Lower lobe of right lung (tissue), 2 donors: Measurements from ENCODE around the gene PPP6R3. TPM values are rescaled to one million over a fixed set of nuclear protein-coding genes. Genes with fewer than 3 reads are reported as not detected.
A peak's percentile ranks its signal among the peaks of the same experiment; 100 is the strongest.

ENCODE experiments used
- ATAC-seq, 2 donors: fragments of 200-7000 bp; cut with Tn5 transposase; one replicate each; pipeline ENCODE4 v1.9.1; 2020 to 2022; ENCODE audit warnings: mild to moderate bottlenecking in 2 of 2, moderate library complexity in 2 of 2
- DNase-seq: peaks from one replicate; pipeline ENCODE4 v3.0.0-alpha.2; 2020
- H3K27ac ChIP-seq: fragments of 200-600 bp; one replicate; pipeline ENCODE4 v1.8.0; 2022
- H3K27me3 ChIP-seq: fragments of 200-600 bp; one replicate; pipeline ENCODE4 v1.8.0; 2022; ENCODE audit warnings: low read depth
- H3K36me3 ChIP-seq: fragments of 200-600 bp; one replicate; pipeline ENCODE4 v1.8.0; 2022; ENCODE audit warnings: mild to moderate bottlenecking
- H3K4me1 ChIP-seq: fragments of 200-600 bp; one replicate; pipeline ENCODE4 v1.8.0; 2022
- H3K4me3 ChIP-seq: fragments of 200-600 bp; one replicate; pipeline ENCODE4 v1.8.0; 2022; ENCODE audit warnings: mild to moderate bottlenecking
- H3K9me3 ChIP-seq: fragments of 200-600 bp; one replicate; pipeline ENCODE4 v1.8.0; 2022
- CTCF ChIP-seq: fragments of 200-600 bp; IDR thresholded peaks from one replicate; pipeline ENCODE4 v1.8.0; 2022; ENCODE audit warnings: antibody characterized with exemption, mild to moderate bottlenecking
- intact Hi-C: fragments of 100-400 bp; cut with DNase I; formaldehyde crosslinking; loops from one replicate; pipeline ENCODE4 v1.11.0; 2022
- total RNA-seq: library from RNA; stranded (reverse); fragmentation: NEBNext Ultra II Directional; extraction: Animal tissue kit (Norgen Biotek cat#: 25700); gene quantifications from one replicate; pipeline ENCODE4 v1.2.1, GENCODE V29; 2021
- donor health status: DM: no; HTN: yes; CAD: no; lungs with severe emphysema.

The PPP6R3 gene
- total RNA-seq, 1 donor from 2014 or later, result 98.0 TPM

- TF ChIP-seq CTCF, result no peak
- no peaks in the 10 kb centered on the region for H3K36me3 ChIP-seq
- no peak overlapping the region for H3K4me3 ChIP-seq
- H3K27ac ChIP-seq, result no peak overlapping the region
- peaks cover 27% of the 10 kb centered on the region for H3K27me3 ChIP-seq
- DNase-seq (no peak), ATAC-seq (no peak)
- H3K9me3 ChIP-seq, result no peaks in the 10 kb centered on the region
- H3K4me1 ChIP-seq, result no peaks in the 10 kb centered on the region
- intact Hi-C loops, result no loop called here
Measured at GRCh38 chr11:68661014-68661413, 200.5 kb downstream of the PPP6R3 start.

- Histone ChIP-seq H3K27ac (no peak overlapping the region), H3K4me1 (no peaks in the 10 kb centered on the region), H3K27me3 (peaks cover 28% of the 10 kb centered on the region), H3K9me3 (no peaks in the 10 kb centered on the region), H3K36me3 (no peaks in the 10 kb centered on the region), H3K4me3 (no peak overlapping the region)
- DNase-seq (no peak), ATAC-seq (no peak)
- intact Hi-C loops, result no loop called here
- no peak for TF ChIP-seq CTCF
Measured at GRCh38 chr11:68661697-68662603, 201.4 kb downstream of the PPP6R3 start.

GRCh38 chr11:68663482-68664010, 203.0 kb downstream of the PPP6R3 start:
- Histone ChIP-seq H3K4me3 (no peak overlapping the region), H3K4me1 (no peaks in the 10 kb centered on the region), H3K27ac (no peak overlapping the region), H3K36me3 (no peaks in the 10 kb centered on the region), H3K27me3 (peaks cover 28% of the 10 kb centered on the region), H3K9me3 (no peaks in the 10 kb centered on the region)
- TF ChIP-seq CTCF, result no peak
- intact Hi-C loops, result no loop called here
- ATAC-seq (no peak), DNase-seq (no peak)

GRCh38 chr11:68664141-68664540, 203.6 kb downstream of the PPP6R3 start:
- H3K27ac ChIP-seq, result no peak overlapping the region
- peaks cover 28% of the 10 kb centered on the region for H3K27me3 ChIP-seq
- TF ChIP-seq CTCF, result no peak
- H3K36me3 ChIP-seq, result no peaks in the 10 kb centered on the region
- no peaks in the 10 kb centered on the region for H3K9me3 ChIP-seq
- intact Hi-C loops, result no loop called here
- ATAC-seq, result no peak
- DNase-seq, result no peak
- no peak overlapping the region for H3K4me3 ChIP-seq
- H3K4me1 ChIP-seq, result no peaks in the 10 kb centered on the region

GRCh38 chr11:68664906-68665305, 204.4 kb downstream of the PPP6R3 start:
- Histone ChIP-seq H3K4me1 (no peaks in the 10 kb centered on the region), H3K27me3 (peaks cover 28% of the 10 kb centered on the region), H3K4me3 (no peak overlapping the region), H3K27ac (no peak overlapping the region), H3K36me3 (no peaks in the 10 kb centered on the region), H3K9me3 (no peaks in the 10 kb centered on the region)
- TF ChIP-seq CTCF, result no peak
- intact Hi-C loops, result no loop called here
- ATAC-seq (no peak), DNase-seq (peak; percentile 17)

Other genes with a start within 250 kb of the PPP6R3 start
- gene KMT5B, start 247.5 kb upstream of the PPP6R3 start, total RNA-seq, result 48.6 TPM
- 24.7 TPM for gene C11orf24, start 188.8 kb upstream of the PPP6R3 start, total RNA-seq
- 66.1 TPM for gene LRP5, start 148.2 kb upstream of the PPP6R3 start, total RNA-seq
- not detected for gene GAL, start 223.8 kb downstream of the PPP6R3 start, total RNA-seq